HepG2 (cell line): ENCODE results near the gene ZNF627. TPM values are rescaled to one million over a fixed set of nuclear protein-coding genes. Genes with fewer than 3 reads are reported as not detected.

Source experiments
- ARNT2 ChIP-seq: sonication (generic); formaldehyde crosslinking; IDR thresholded peaks from 2 replicates; pipeline ENCODE4 v1.8.0; 2022; ENCODE audit warnings: mild to moderate bottlenecking, low read depth, missing genetic modification reagents, moderate library complexity
- CREBL2 ChIP-seq: sonication (generic); formaldehyde crosslinking; IDR thresholded peaks from 2 replicates; pipeline ENCODE4 v1.8.1; 2023; ENCODE audit warnings: missing genetic modification reagents, mild to moderate bottlenecking, borderline replicate concordance
- FOXO1 ChIP-seq: sonication (generic); formaldehyde crosslinking; IDR thresholded peaks from 2 replicates; pipeline ENCODE4 v1.4.0; 2020; ENCODE audit warnings: missing genetic modification reagents
- HOXA7 ChIP-seq: sonication (generic); formaldehyde crosslinking; IDR thresholded peaks from 2 replicates; pipeline ENCODE4 v1.8.1; 2022; ENCODE audit warnings: mild to moderate bottlenecking, missing genetic modification reagents, moderate library complexity
- IRF9 ChIP-seq: sonication (generic); formaldehyde crosslinking; IDR thresholded peaks from 2 replicates; pipeline ENCODE4 v1.8.0; 2022; ENCODE audit warnings: missing genetic modification reagents, mild to moderate bottlenecking, borderline replicate concordance
- JUNB ChIP-seq: sonication (generic); formaldehyde crosslinking; IDR thresholded peaks from 2 replicates; pipeline ENCODE4 v1.8.0; 2022; ENCODE audit warnings: missing genetic modification reagents, mild to moderate bottlenecking, borderline replicate concordance
- KDM1A ChIP-seq: IDR thresholded peaks from 2 replicates; pipeline ENCODE4 v1.6.1; 2016; ENCODE audit warnings: missing compliant biosample characterization
- RCOR2 ChIP-seq: IDR thresholded peaks from 2 replicates; pipeline ENCODE4 v1.6.1; 2016; ENCODE audit warnings: missing biosample characterization, missing genetic modification reagents
- RXRB ChIP-seq: IDR thresholded peaks from 2 replicates; pipeline ENCODE4 v1.6.1; 2016; ENCODE audit warnings: borderline replicate concordance, missing genetic modification reagents, missing compliant biosample characterization
- SMC3 ChIP-seq: IDR thresholded peaks from 2 replicates; pipeline ENCODE4 v1.6.1; 2011; ENCODE audit warnings: low read length, improper control_type of control experiment
- TBL1XR1 ChIP-seq: fragments of 150-350 bp; IDR thresholded peaks from 2 replicates; pipeline ENCODE4 v1.6.1; 2014; ENCODE audit warnings: borderline replicate concordance, low read length; ENCODE audit not compliant: partially characterized antibody
- TFDP1 ChIP-seq: IDR thresholded peaks from 2 replicates; pipeline ENCODE4 v1.6.1; 2016; ENCODE audit warnings: missing compliant biosample characterization, missing genetic modification reagents, borderline replicate concordance
- TRIM24 ChIP-seq: sonication (generic); formaldehyde crosslinking; IDR thresholded peaks from 2 replicates; pipeline ENCODE4 v1.8.0; 2022; ENCODE audit warnings: mild to moderate bottlenecking, missing genetic modification reagents
- U2AF2 ChIP-seq: fragments of 200-400 bp; formaldehyde crosslinking; IDR thresholded peaks from 2 replicates; pipeline ENCODE4 v1.6.1; 2017; ENCODE audit warnings: low read depth, mild to moderate bottlenecking, low read length
- USF2 ChIP-seq, 2 experiments: sonication (generic) in 1 of 2; formaldehyde crosslinking in 1 of 2; IDR thresholded peaks; 2 replicates each; pipeline versions ENCODE4 v1.5.1 to v1.6.1; 2011 to 2020; ENCODE audit warnings: borderline replicate concordance in 1 of 2, low read depth in 1 of 2, low read length in 1 of 2, mild to moderate bottlenecking in 1 of 2, missing genetic modification reagents in 1 of 2, moderate library complexity in 1 of 2
- WIZ ChIP-seq: sonication (generic); formaldehyde crosslinking; IDR thresholded peaks from 2 replicates; pipeline ENCODE4 v1.5.1; 2020; ENCODE audit warnings: mild to moderate bottlenecking, missing genetic modification reagents
- ZBTB42 ChIP-seq: sonication (generic); formaldehyde crosslinking; IDR thresholded peaks from 2 replicates; pipeline ENCODE4 v1.5.0; 2020; ENCODE audit warnings: mild to moderate bottlenecking, missing genetic modification reagents
- ZBTB7B ChIP-seq: sonication (generic); formaldehyde crosslinking; IDR thresholded peaks from 2 replicates; pipeline ENCODE4 v1.4.0; 2020; ENCODE audit warnings: missing genetic modification reagents
- ZFX ChIP-seq: sonication (generic); formaldehyde crosslinking; IDR thresholded peaks from 2 replicates; pipeline ENCODE4 v1.4.0; 2020; ENCODE audit warnings: mild to moderate bottlenecking, low read depth, missing genetic modification reagents, moderate library complexity
- ZFYVE20 ChIP-seq: sonication (generic); formaldehyde crosslinking; IDR thresholded peaks from 2 replicates; pipeline ENCODE4 v1.8.0; 2023; ENCODE audit warnings: low read depth, mild to moderate bottlenecking, moderate library complexity, missing genetic modification reagents, borderline replicate concordance
- ZNF331 ChIP-seq: sonication (generic); formaldehyde crosslinking; IDR thresholded peaks from 2 replicates; pipeline ENCODE4 v1.4.0; 2020; ENCODE audit warnings: missing genetic modification reagents
- ZNF652 ChIP-seq: IDR thresholded peaks from 2 replicates; pipeline ENCODE4 v1.6.1; 2016; ENCODE audit warnings: low read depth, borderline replicate concordance
- ZNF674 ChIP-seq: sonication (generic); formaldehyde crosslinking; IDR thresholded peaks from 2 replicates; pipeline ENCODE4 v1.5.0; 2020; ENCODE audit warnings: low read depth, mild to moderate bottlenecking, missing genetic modification reagents
- ZNF792 ChIP-seq: IDR thresholded peaks from 2 replicates; pipeline ENCODE4 v1.6.1; 2016
- ZNF883 ChIP-seq: sonication (generic); formaldehyde crosslinking; IDR thresholded peaks from 2 replicates; pipeline ENCODE4 v1.5.1; 2020; ENCODE audit warnings: mild to moderate bottlenecking, missing genetic modification reagents; ENCODE audit errors: not compliant biosample characterization
- ZSCAN22 ChIP-seq: sonication (generic); formaldehyde crosslinking; IDR thresholded peaks from 2 replicates; pipeline ENCODE4 v1.4.0; 2020; ENCODE audit warnings: mild to moderate bottlenecking, missing genetic modification reagents
- polyA plus RNA-seq, 8 experiments: library from polyadenylated mRNA; depleted of rRNA in 3 of 8; stranded (reverse) in 7 of 8; unstranded in 1 of 8; fragments of >200 nt; fragmentation: Illumina TruSeq in 4 of 8; extraction: Trizol in 4 of 8; gene quantifications; 2 replicates each; pipeline versions ENCODE4 v1.2.1 to v1.2.3, GENCODE V29; 2011 to 2016; ENCODE audit warnings: low read depth in 4 of 8, missing spikeins in 1 of 8, mixed read lengths in 1 of 8; ENCODE audit not compliant: insufficient read depth in 1 of 8
- total RNA-seq, 5 experiments: library from RNA; depleted of rRNA; stranded (reverse); fragments of >200 nt; fragmentation: Illumina TruSeq; extraction: Trizol; gene quantifications; 2 replicates each; pipeline ENCODE4 v1.2.3, GENCODE V29; 2016; ENCODE audit warnings: low read depth in 1 of 5

Gene ZNF627
- total and polyA plus RNA-seq, 2 of the 13 experiments (the other 11 are each of a cell fraction or from before 2014, with no cell fraction given) = 4.2 to 12.7 TPM

- TF ChIP-seq ZNF883 (peak; percentile 93), ZNF792 (CRISPR knock-in tag) (no peak), SMC3 (no peak), ARNT2 (peak; percentile 64; the same call in 1 of the 2 replicates), RXRB (CRISPR knock-in tag) (peak; percentile 39; the same call in 1 of the 2 replicates), HOXA7 (CRISPR knock-in tag) (no peak), ZBTB7B (CRISPR knock-in tag) (peak; percentile 67; the same call in 1 of the 2 replicates), ZNF331 (CRISPR knock-in tag) (peak; percentile 43), ZFYVE20 (CRISPR knock-in tag) (0 out of 2 replicates have a peak, but pooled peaks have one; percentile 61), FOXO1 (CRISPR knock-in tag) (no peak), USF2 (IDR thresholded peaks at IDR 0.05; ENCODE audit: low read depth, low read length) (no peak), USF2 (CRISPR knock-in tag; IDR thresholded peaks at IDR 0.05; ENCODE audit: borderline replicate concordance) (no peak), WIZ (CRISPR knock-in tag) (peak; percentile 71; the same call in 1 of the 2 replicates), U2AF2 (no peak), ZNF674 (CRISPR knock-in tag) (no peak), KDM1A (CRISPR knock-in tag) (no peak), TRIM24 (no peak), ZBTB42 (CRISPR knock-in tag) (no peak), ZSCAN22 (CRISPR knock-in tag) (no peak), TBL1XR1 (no peak), ZNF652 (CRISPR knock-in tag) (no peak), JUNB (no peak), RCOR2 (no peak), ZFX (CRISPR knock-in tag) (peak; percentile 100), TFDP1 (CRISPR knock-in tag) (no peak), CREBL2 (CRISPR knock-in tag) (no peak), IRF9 (peak; percentile 93)
These were observed at the start of gene ZNF627 (continued) for GRCh38 chr19:11597202-11598102.
